Measurements from ENCODE around the gene SLC25A24.

SLC25A24 gene

GRCh38 chr1:108089477-108089876 lies 110.7 kb downstream of the SLC25A24 start:
- no peak for DNase-seq

- no peak for DNase-seq
Observed at GRCh38 chr1:108085628-108086027, 114.5 kb downstream of the SLC25A24 start.

GRCh38 chr1:108084866-108085477 lies 115.2 kb downstream of the SLC25A24 start:
- DNase-seq = no peak

Data from T-helper 1 cell (primary cell).